T-helper 22 cell (primary cell): ENCODE measurements around the gene PACSIN1.

Experiments
- DNase-seq: peaks from one replicate; pipeline ENCODE4 v3.0.0-alpha.2; 2020; ENCODE audit warnings: low read depth

Gene PACSIN1, protein sequence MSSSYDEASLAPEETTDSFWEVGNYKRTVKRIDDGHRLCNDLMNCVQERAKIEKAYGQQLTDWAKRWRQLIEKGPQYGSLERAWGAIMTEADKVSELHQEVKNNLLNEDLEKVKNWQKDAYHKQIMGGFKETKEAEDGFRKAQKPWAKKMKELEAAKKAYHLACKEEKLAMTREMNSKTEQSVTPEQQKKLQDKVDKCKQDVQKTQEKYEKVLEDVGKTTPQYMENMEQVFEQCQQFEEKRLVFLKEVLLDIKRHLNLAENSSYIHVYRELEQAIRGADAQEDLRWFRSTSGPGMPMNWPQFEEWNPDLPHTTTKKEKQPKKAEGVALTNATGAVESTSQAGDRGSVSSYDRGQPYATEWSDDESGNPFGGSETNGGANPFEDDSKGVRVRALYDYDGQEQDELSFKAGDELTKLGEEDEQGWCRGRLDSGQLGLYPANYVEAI

DNA sequence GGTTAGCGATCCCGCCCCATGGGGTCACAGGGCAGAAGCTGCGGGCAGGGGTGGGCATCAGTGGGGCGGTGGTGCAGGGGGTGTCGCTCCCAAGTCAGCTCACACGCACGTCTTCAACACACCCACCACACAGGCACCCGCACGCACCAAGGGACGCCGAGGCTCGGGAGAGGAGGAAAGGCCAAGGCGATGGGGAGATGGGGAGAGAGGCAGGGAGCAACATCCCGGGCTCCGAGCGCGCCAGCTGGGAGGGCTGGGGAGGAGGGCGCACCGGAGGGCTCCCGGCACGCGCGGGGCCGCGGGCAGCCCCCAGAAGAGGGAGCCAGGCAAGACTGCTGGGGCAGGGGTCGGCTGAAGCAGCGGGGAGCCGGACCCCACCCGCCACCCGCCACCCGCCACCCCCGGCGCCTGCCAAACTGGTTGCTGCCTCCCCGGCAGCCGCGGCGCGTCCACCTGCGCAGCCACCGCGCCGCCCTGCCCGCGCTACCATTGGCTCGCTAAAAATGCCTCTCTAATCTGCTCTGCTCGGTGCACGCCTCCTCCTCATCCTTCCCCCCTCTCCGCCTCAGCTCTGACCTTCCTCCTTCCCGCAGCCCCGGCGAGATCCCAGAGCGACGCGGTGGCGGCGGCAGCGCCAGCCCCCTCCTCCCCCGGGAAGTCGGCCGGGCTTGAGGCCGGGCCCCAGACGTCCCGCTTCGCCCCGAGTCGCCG, at the start of gene PACSIN1:
TSS of gene PACSIN1 (plus strand) at position 546 of the 711 bp plus-strand sequence. CDS start 60,230 bp downstream, outside the sequence.
- no peak for DNase-seq

DNA sequence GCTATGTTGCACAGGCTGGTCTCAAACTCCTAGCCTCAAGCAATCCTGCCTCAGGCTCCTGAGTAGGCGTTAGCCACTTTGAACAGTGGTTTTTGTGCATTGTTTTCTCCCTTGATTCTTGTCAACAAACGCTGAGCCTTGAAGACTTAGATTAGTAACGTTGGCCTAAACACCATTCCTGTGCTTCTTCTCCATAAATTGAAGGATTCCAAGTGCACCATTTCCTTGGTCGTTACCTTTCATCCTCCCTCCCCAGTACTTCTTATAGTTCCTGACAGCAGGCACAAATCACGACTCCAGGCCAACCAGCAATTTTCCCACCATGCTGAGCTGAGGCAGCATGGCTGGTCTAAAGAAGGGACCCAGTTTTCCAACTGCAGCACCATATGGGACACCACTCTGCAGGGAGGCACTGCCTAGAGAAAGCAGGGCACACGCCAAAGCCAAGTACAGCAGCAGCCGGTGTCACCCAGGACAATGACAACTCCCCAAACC, 49.0 kb upstream of the PACSIN1 start:
- DNase-seq, result no peak

DNA sequence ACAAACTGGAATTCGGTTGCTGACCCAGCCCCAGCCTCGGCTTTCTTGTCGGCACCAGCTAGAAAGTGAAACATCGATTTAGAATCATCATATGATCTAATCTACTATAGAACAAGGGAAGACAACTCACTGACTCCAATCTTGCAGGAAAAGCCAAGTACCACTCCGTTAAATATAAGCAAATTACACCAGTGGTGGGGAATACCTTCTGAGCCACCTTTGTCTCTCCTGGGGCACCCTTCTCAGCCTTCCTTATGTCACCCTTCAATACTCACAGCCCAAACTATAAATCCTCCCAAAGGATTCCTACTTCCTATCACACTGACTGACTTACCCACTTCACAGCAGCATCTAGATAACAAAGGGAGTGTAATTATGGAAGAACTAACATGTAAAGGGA, 47.5 kb upstream of the PACSIN1 start:
- DNase-seq, result no peak

DNA sequence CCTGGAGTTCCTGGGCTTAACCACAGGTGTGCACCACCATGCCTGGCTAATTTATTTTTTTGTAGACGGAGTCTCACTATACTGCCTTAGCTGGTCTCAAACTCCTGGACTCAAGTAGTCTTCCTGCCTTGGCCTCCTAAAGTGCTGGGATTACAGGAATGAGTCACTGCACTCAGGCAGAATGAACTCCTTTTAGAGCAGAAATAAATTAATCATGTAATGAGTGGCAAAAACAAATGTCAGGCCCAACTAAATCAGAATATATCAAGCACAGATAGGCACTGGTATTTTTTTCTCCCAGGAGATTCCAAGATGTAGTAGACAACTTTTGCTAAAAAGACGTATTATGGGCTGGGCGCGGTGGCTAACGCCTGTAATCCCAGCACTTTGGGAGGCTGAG, 42.6 kb upstream of the PACSIN1 start:
- DNase-seq, result no peak

DNA sequence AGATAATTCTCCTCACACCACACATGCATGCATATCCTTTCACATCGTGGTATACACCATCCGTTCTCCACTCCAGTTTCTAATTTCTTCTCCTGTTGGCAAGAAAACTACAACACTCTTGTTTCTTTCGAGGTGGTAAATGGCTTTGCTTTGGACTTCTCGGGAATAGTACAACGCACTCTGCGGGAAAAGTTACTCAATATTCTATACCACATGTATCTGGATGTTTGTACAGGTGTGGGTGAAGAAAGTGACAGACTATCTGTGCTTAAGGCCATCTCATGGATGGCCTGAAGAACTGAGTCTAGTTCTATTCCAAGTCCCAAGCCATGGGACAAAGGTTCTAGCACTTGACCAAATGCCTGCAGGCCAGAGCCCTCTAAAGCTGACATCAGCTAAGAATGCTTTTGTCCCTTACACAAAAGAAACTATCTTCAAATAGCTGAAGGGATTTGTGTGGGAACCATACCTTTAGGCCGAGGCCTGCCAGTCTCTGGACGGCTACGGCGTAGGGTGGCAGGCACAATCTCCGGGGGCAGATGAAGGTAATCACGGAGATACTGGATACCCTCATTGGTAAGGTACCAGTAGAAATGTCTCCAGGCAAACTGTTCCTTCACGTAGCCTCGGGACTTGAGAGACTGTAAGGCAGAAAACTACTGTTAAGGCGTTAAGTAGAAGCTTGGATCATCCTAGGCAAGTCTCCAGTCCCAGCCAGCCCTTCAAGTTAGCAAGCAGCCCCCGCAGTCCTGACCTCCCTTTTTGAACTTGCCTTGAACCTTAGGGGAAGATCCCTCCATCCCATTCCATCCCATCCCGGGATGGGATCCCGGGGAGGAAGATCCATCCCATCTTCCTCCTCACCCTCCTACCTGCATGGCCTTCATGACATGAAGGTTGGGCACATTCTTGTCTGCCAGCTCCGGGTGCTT, 41.4 kb upstream of the PACSIN1 start:
- no peak for DNase-seq

DNA sequence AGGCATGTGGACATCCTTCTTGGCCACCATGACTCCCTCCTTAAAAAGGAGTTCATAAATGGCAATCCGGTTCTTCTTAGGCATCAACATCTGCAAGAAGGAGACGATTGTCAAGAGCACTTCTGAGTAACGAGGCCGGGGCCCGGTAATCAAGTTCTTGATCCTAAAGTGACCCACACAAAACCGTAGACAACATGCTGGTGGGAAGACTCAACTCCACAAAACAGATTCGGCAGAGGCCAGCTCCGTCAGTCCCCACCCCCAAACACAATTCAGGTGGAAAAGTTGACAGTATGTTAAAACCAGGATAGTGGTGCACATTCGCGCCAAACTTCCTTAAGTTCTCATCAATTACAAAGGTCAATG, 40.8 kb upstream of the PACSIN1 start:
- DNase-seq, result no peak

DNA sequence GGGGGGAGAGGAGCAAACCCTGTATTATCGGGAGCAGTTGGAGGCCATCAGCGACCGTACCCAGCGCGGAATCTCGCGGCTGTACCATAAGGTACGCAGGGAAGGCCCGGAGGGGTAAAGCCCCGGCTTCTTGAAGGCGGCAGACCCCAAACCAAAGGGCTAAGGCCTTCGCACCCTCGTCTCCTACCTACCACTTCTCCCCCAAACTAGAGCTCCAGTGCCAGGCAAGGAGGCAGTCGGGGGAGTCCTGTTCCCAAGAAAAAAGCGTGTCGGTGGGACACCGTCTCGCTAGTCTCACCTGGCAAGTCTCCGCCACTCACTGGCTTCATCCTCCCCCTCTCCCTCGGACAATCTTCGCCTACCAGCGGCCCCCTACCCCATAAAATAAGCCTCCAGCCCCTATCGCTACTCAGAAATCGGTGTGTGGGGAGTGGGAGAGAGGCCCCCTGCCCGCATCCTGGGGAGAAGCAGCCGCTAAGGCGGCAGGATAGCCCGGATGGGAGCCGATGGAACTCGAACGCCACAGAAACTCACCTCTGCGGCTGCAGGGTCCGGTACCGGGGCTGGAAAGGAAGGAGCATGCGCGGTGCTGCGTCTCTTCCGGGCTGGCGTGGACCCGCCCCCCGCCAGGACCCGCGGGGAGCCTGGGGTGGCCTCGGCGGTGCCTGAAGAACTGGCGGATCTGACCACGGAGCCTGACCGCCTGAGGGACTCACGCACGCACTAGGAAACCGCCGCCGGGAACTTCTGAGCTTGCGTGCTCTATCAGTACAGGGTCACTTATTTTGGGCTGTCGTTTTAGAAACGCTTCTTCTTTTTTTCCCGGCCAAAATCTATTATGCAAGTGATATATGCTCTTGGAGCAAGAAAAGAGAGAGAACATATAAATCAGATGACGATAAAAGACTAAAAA, 40.1 kb upstream of the PACSIN1 start, which contains the start of gene RPS10:
TSS of gene RPS10 (minus strand) at position 572 of the 913 bp plus-strand sequence. CDS start 848 bp downstream, outside the sequence.
- peak; percentile 74 for DNase-seq

DNA sequence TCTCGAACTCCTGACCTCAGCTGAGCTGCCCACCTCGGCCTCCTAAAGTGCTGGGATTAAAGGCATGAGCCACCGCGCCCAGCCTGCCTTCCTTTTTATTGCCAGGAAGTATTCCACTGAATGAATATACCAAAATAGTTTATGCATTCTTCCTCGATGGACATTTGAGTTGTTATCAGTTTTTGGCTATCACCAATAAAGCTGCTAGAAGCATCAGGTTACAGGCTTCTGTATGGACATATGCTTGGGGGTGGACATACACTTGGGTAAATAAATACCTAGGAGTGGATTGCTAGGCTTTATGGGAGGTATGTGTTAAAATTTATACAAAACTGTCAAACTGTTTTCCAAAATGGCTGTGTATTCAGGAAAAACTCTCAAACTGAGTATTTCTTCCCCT, 30.0 kb upstream of the PACSIN1 start:
- no peak for DNase-seq

DNA sequence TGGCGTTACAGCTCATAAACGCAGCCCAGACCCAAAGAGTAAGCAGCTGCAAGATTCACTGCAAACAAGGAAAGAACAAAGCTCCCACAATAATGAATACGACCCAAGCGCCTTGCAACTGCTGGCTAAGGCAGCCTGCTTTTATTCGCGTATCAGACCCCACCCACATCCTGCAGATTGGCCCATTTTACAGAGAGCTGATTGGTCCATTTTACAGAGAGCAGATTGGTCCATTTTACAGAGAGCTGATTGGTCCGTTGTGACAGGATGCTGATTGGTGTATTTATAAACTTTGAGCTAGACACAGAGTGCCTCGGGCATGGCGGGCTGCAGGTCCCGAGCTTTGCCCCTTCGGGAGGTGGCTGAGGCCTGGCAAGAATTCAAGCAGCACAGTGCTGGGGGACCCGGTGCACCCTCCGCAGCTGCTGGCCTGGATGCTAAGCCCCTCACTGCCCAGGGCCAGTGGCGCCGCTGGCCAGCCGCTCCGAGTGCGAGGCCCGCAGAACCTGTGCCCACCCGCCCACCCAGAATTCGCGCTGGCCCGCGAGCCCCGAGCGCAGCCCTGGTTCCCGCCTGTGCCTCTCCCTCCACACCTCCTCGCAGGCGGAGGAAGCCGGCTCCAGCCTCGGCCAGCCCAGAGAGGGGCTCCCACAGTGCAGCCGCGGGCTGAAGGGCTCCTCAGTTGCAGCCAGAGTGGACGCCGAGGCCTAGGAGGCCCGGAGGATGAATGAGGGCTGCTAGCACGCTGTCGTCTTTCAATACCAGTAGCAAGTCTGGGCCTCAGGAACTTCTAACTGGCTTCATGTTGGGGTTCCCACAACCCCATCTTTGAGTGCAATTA, 28.9 kb upstream of the PACSIN1 start:
- no peak for DNase-seq

DNA sequence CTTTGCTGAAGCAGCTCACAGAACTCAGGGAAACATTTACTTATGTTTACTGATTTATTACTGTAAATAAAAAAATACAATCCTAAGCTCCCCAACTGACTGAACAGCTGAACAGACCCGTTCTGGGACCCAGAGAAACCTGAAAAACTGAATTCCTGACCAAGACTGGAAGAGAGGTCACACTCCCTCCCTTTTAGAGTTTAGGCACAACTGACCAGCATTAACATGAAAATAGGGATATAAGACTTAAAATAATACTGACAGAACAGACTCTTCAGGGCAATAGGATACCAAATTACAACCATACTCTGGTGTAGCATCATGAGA, 28.3 kb upstream of the PACSIN1 start:
- no peak for DNase-seq

DNA sequence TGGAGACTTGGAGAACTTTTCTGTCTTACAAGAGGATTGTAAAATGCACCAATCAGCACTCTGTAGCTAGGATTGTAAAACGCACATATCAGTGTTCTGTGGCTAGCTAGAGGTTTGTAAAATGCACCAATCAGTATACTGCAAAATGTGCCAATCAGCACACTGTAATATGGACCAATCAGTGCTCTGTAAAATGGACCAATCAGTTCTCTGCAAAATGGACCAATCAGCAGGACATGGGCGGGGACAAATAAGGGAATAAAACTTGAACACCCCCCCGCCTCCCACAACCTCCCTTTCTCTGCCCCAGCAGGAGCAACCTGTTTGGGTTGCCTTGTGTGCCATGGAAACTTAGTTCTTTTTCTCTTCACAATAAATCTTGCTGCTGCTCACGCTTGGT, 27.2 kb upstream of the PACSIN1 start:
- no peak for DNase-seq

DNA sequence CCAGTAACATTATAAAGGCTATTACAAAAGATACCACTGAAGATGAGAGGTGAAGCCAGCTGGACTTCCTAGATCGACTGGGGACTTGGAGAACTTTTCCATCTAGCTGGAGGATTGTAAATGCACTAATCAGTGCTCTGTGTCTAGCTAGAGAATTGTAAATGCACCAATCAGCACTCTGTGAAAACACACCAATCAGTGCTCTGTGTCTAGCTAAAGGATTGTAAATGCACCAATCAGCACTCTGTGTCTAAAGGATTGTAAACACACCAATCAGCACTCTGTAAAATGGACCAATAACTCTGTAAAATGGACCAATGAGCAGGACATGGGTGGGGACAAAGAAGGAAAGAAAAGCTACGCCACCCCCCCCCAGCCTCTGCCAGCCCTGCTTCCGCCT, 26.4 kb upstream of the PACSIN1 start:
- no peak for DNase-seq

DNA sequence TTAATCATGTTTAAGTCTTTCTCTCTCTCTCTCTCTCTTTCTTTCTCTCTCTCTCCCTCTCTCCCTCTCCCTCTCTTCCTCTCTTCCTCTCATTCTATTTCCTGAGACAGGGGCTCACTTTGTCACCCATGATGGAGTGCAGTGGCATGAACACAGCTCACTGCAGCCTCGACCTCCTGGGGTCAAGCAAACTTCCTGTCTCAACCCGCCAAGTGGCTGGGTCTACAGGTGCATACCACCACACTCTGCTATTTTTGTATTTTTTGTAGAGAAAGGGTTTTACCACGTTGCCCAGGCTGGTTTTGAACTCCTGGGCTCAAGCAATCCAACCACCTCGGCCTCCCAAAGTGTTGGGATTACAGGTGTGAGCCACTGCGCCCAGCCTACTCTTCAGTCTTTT, 24.4 kb upstream of the PACSIN1 start:
- DNase-seq, result no peak

DNA sequence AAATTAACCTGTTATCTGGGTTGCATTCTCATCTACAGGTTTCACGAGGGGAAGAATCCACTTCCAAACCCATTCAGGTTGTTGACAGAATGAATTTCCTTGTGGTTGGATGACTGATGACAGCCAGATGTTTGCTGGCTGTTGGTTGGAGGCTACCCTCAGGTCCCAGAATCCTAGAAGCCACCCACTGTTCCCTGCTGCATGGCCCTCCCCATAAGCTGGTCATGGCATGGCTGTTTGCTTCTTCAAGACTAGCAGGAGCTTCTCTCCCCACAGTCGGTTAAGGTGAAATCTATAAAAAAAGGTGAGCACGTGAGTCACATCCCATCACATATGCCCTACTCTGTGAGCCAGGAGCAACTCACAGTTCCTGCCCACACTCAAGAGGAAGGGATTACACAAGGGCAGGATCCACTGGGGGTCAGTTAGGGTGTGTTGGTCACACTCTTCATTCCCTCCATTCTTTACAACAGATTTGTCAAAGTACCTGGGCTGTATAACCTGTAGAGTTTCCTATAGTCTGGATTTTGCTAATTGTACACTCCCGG, 20.5 kb upstream of the PACSIN1 start:
- no peak for DNase-seq

DNA sequence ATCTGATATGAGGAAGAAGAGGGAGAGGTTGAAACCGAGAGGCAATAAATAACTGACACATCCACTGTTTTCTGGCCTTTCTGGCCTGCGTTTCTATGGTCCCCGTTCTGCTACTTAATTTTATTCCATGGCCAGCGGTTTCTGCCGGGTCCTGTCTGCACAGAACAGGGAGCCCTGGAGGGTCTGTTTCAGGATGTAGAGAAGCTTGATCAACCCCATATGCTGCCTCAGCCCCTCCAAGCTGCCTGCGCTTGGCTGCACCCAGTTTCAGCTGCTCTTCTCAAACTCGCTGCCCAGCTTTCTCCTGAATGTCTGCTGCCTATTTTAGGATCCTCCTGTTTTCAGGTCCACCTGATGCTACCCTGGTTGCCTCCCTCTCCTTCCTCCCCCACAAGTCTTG, 18.5 kb upstream of the PACSIN1 start:
- DNase-seq, result no peak

DNA sequence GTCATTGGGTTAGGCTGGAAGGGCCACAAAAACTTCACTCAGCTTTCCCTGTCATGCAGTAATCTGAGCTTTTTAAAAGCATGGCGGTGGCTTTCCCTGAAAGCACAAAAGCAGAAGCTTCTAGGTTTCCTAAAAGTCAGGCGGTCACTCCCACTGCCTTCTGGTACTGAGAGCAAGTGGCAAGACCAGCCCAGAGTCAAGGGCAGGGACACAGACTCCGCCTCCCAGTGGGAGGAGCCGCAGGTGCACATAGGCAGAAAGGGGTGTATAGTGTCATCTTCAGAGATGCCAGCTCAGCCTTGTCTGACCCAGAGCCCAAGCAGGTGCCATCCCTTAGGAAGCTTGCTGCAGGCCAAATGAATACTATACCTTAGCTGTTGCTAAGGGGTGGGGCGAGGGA, 18.0 kb upstream of the PACSIN1 start:
- no peak for DNase-seq

DNA sequence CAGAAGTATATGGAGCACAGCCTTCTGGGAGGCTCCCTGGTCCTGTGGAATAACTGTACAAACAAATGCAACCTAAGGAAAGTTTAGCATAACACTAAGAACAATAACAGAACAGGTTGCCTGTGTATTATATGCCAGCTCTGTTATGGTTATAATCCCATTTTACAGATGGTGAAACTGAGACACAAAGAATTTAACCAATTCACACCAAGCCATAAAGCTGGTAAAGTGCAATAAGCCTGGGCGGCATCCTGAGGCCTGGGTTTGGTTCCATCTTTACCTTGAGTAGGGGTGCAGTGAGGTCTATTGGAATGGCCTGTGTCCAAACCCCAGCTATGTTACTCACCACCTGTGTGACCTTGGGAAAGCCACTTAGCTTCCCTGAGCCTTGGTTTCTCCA, 14.7 kb upstream of the PACSIN1 start:
- DNase-seq, result no peak

DNA sequence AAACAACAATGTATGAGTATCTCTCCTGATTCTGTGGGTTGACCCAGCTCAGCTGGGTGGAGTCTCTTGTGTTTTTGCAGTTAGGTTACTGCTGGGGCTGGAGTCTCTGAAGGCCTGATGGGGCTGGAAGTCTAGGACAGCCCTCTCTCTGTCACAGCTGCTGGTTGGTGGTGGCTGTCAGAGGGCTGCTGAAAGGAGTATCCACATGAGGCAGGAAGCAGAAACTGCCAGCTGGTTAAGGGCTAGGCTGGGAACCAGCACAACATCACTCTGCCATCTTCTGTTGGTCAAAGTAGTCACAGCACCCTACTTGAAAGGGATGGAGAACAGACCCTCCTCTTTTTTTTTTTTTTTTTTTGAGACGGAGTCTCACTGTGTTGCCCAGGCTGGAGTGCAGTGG, 10.0 kb upstream of the PACSIN1 start:
- no peak for DNase-seq

DNA sequence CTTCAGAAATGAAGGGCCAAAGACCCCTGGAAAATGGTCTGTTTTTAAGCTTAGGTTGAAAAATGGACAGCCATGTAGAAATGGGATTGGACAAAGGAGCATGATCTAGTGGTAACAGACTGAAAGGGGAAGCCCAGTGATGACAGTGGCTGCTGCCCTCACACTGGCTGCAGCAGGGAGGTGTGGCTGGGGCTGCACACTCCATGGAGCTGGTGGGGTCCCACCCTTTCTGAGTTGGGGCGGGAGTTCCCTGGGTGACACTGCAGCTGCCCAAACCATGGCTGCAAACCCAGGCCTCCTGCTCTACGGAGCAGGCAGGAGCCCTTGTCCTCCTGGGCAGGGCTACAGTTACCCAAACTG, 8.5 kb upstream of the PACSIN1 start:
- DNase-seq, result no peak
